Immature natural killer cell (primary cell): ENCODE data around the gene VPS51. TPM values are rescaled to one million over a fixed set of nuclear protein-coding genes. Genes with fewer than 3 reads are reported as not detected.

ENCODE experiments used
- DNase-seq, 3 donors: peaks; one replicate each; pipeline ENCODE4 v3.0.0; 2022; ENCODE audit warnings: mixed read lengths in 1 of 3
- H3K27ac Mint-ChIP-seq, 6 donors: one replicate each; pipeline ENCODE4 v1.8.0; 2020; ENCODE audit warnings: mixed read lengths in 6 of 6, mild to moderate bottlenecking in 5 of 6, inconsistent platforms in 4 of 6, moderate library complexity in 3 of 6
- H3K27me3 Mint-ChIP-seq, 3 donors: one replicate each; pipeline ENCODE4 v1.8.0; 2020 to 2021; ENCODE audit warnings: low read depth in 3 of 3, mild to moderate bottlenecking in 3 of 3, mixed read lengths in 3 of 3, moderate library complexity in 3 of 3, inconsistent platforms in 1 of 3
- H3K36me3 Mint-ChIP-seq, 3 donors: one replicate each; pipeline ENCODE4 v1.8.0; 2020; ENCODE audit warnings: mixed read lengths in 3 of 3, inconsistent platforms in 2 of 3, mild to moderate bottlenecking in 2 of 3
- H3K4me1 Mint-ChIP-seq, 2 donors: one replicate each; pipeline ENCODE4 v1.8.0; 2020; ENCODE audit warnings: inconsistent platforms in 2 of 2, mild to moderate bottlenecking in 2 of 2, mixed read lengths in 2 of 2, moderate library complexity in 1 of 2
- H3K4me3 Mint-ChIP-seq, 5 donors: one replicate each; pipeline ENCODE4 v1.8.0; 2020; ENCODE audit warnings: mild to moderate bottlenecking in 5 of 5, mixed read lengths in 5 of 5, inconsistent platforms in 3 of 5, moderate library complexity in 3 of 5
- H3K9me3 Mint-ChIP-seq, 6 donors: one replicate each; pipeline ENCODE4 v1.8.0; 2020; ENCODE audit warnings: mild to moderate bottlenecking in 6 of 6, mixed read lengths in 6 of 6, inconsistent platforms in 4 of 6, moderate library complexity in 3 of 6
- polyA plus RNA-seq, 3 donors: library from polyadenylated mRNA; unstranded; fragments of 300-500 nt; fragmentation: Illumina TruSeq; gene quantifications; one replicate each; pipeline ENCODE4 v1.2.3, GENCODE V29; 2021

VPS51 gene
- polyA plus RNA-seq, 3 donors from 2014 or later, result 70.3 to 102 (median 87.7) TPM

DNA sequence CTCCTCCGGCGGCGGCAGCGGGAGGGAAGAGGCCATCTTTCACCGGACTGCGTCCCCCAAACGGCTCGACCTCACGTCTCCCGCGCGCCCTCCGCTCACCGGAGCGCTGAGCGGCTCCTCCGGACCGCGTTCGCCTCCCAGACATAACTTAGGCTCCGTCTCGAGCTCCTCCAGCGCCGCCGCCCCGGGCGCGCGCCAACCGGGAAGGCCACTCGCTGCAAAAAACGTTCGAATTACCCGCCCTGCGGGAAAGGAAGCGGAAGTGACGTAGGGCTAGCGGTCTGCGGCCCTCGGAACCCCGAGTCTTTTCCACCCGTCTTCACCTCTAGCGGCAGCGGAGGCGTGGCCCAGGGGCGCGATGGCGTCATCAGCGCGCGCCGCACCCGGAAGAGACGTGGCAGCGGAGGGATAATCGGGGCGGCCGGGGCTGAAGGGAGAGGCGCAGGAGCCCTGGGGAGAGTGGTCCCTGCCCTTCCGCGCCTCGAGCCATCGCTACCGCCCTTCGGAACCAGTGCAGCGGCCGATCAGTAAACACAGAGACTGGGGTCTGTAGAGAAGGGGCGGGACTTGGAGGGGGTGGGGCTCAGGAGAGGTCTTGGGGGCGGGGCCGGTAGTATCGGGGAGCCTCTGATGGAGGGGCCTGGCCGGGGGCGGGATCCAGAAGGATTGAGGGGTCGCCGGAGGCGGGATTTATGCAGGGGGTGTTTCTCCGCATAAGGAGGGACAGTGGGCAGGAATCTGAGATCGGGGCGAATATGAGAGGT is 12.0 kb upstream of the VPS51 start, which contains the start of the genes CDCA5 and ZFPL1:
Gene CDCA5 (minus strand): TSS at position 207 of the 764 bp plus-strand sequence. CDS start 62 bp downstream, at position 145.
Gene ZFPL1 (plus strand): TSS at position 389 of the 764 bp plus-strand sequence. CDS start 477 bp downstream, outside the sequence.
- peak; percentile 96 to 97 (median 97) for DNase-seq
- Mint-ChIP-seq H3K27ac (peak within 1 kb of the TSS; percentile 94 to 98 (median 97)), H3K36me3 (peaks cover 3 to 17% (median 10%) of the 10 kb centered on the region in 3 donors), H3K4me3 (peak within 1 kb of the TSS; percentile 89 to 95 (median 93)), H3K4me1 (peaks cover 28 to 34% of the 10 kb centered on the region in 2 donors), H3K9me3 (no peaks in the 10 kb centered on the region), H3K27me3 (peaks cover 13 to 15% (median 13%) of the 10 kb centered on the region in 3 donors)

DNA sequence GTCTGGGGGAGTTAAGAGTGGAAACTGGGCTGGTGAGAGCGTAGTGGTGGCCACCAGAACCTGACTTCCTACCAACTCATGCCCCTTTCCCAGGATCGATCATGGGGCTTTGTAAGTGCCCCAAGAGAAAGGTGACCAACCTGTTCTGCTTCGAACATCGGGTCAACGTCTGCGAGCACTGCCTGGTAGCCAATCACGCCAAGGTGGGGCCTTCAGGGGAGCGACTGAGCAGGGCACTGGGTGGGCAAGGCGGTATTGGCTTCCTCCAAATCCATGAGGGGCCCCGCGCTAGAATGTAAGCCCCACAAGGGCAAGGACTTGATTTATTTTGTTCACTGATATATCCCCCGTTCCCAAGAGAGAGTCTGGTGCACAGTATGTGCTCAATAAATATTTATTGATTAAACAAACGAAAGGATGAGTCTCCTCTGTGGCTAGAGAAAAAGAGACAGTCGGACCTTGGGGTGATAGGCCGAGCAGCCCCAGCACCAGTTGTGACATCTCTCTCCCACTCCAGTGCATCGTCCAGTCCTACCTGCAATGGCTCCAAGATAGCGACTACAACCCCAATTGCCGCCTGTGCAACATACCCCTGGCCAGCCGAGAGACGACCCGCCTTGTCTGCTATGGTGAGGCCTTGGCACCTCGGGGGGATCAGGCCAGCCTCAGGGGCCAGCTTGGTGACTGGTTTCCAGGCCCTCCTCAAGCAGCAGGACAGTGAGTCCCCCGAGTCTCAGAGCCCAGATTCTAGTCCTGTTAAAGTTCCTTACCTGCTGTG is 11.2 kb upstream of the VPS51 start:
- peaks cover 13 to 17% (median 14%) of the 10 kb centered on the region in 3 donors for H3K27me3 Mint-ChIP-seq
- H3K4me3 Mint-ChIP-seq, result peak overlapping the region; percentile 89 to 95 (median 93)
- H3K4me1 Mint-ChIP-seq, result peaks cover 28 to 34% of the 10 kb centered on the region in 2 donors
- H3K27ac Mint-ChIP-seq, result peak overlapping the region; percentile 94 to 98 (median 97)
- no peak for DNase-seq
- H3K9me3 Mint-ChIP-seq, result no peaks in the 10 kb centered on the region
- H3K36me3 Mint-ChIP-seq, result peaks cover 9 to 22% (median 10%) of the 10 kb centered on the region in 3 donors

DNA sequence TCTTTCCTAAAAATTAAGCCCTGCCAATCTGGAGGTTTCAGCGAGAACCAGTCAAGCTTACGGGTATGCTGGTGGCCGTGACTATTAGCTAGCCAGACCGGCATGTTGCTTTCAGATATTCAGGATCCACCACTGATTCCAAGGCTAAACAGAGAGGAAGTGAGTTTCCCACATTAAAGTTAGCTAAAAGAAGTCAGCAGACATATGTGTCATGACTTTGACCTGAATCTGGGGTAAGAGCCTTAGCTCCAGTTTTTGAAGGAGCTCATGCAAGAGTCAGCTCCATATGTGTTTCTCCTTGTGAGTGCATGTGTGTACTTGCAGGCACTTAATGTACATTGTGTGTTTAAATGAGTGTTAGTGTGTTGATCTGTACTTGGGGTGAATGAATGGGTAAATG is 10.6 kb upstream of the VPS51 start:
- Mint-ChIP-seq H3K4me1 (peaks cover 28 to 34% of the 10 kb centered on the region in 2 donors), H3K9me3 (no peaks in the 10 kb centered on the region), H3K4me3 (peak overlapping the region; percentile 89 to 95 (median 93)), H3K27me3 (peaks cover 13 to 17% (median 14%) of the 10 kb centered on the region in 3 donors), H3K36me3 (peaks cover 9 to 22% (median 10%) of the 10 kb centered on the region in 3 donors), H3K27ac (peak overlapping the region; percentile 94 to 98 (median 97))
- no peak for DNase-seq

DNA sequence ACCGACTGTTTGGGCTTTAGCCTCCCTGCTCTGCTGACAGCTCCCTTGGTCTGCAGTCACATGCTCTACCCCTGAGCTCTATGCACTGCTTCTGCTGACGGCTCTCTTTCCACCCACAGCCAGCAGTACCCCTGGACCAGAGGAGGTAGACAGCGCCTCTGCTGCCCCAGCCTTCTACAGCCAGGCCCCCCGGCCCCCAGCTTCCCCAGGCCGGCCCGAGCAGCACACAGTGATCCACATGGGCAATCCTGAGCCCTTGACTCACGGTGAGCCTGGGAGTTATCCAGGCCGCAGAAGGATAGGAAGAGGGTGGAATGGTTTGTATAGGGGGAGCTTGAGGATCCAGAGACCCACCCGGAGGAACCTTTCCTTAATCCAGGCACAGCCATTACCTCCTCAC is 9.2 kb upstream of the VPS51 start:
- H3K9me3 Mint-ChIP-seq, result no peaks in the 10 kb centered on the region
- no peak overlapping the region for H3K27ac Mint-ChIP-seq
- H3K4me3 Mint-ChIP-seq, result no peak overlapping the region

DNA sequence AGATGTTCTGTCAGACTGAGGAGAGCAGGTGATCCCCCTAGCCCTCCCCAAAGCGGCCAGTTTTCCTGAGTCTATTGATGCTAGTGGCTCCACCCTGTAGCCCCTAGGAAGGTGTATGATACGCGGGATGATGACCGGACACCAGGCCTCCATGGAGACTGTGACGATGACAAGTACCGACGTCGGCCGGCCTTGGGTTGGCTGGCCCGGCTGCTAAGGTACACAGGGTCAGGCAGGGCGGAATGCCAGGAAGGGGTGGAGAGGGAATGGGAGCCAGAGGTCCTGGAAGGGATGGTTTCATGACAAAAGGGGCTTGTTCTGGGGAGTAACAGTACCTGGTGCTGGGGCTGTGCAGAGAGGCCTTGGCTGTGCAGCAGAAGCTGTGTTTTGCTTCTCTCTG is 8.8 kb upstream of the VPS51 start:
- no peaks in the 10 kb centered on the region for H3K9me3 Mint-ChIP-seq
- peaks cover 9 to 22% (median 10%) of the 10 kb centered on the region in 3 donors for H3K36me3 Mint-ChIP-seq
- no peak overlapping the region for H3K27ac Mint-ChIP-seq
- DNase-seq, result no peak
- no peak overlapping the region for H3K4me3 Mint-ChIP-seq
- peaks cover 28 to 34% of the 10 kb centered on the region in 2 donors for H3K4me1 Mint-ChIP-seq
- peaks cover 13 to 17% (median 14%) of the 10 kb centered on the region in 3 donors for H3K27me3 Mint-ChIP-seq

More for the DNA sequence above, 9.2 kb upstream of the VPS51 start:
- peaks cover 28 to 34% of the 10 kb centered on the region in 2 donors for H3K4me1 Mint-ChIP-seq
- H3K36me3 Mint-ChIP-seq, result peaks cover 9 to 22% (median 10%) of the 10 kb centered on the region in 3 donors
- peaks cover 13 to 17% (median 14%) of the 10 kb centered on the region in 3 donors for H3K27me3 Mint-ChIP-seq
- DNase-seq, result no peak

DNA sequence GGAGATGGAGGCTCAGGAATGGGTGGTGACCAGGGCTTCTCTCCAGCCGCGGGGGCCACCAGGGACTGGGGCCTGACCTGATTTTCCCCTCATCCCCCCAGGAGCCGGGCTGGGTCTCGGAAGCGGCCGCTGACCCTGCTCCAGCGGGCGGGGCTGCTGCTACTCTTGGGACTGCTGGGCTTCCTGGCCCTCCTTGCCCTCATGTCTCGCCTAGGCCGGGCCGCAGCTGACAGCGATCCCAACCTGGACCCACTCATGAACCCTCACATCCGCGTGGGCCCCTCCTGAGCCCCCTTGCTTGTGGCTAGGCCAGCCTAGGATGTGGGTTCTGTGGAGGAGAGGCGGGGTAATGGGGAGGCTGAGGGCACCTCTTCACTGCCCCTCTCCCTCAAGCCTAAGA is 8.2 kb upstream of the VPS51 start:
- H3K27ac Mint-ChIP-seq, result no peak overlapping the region
- H3K36me3 Mint-ChIP-seq, result peaks cover 9 to 22% (median 10%) of the 10 kb centered on the region in 3 donors
- H3K4me1 Mint-ChIP-seq, result peaks cover 28 to 31% of the 10 kb centered on the region in 2 donors
- H3K27me3 Mint-ChIP-seq, result peaks cover 13 to 17% (median 14%) of the 10 kb centered on the region in 3 donors
- no peak for DNase-seq
- H3K9me3 Mint-ChIP-seq, result no peaks in the 10 kb centered on the region
- no peak overlapping the region for H3K4me3 Mint-ChIP-seq

DNA sequence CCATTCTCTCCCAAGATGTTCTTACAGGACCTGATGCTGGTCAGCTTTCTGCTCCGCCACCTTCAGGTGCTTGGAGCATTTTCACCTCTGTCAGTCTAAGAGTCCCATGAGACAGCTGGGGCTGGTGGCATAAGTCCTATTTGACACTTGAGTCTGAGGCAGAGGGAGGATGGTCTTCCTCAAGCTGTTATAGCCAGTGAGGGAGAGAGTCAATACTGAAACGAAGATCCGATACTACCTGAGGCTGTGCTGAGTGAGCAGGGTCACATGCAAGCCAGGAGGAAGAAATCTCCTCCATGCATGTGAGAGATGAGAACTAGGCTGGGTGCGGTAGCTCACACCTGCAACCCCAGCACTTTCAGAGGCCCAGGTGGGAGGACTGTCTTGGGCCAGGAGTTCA is 6.4 kb upstream of the VPS51 start:
- Mint-ChIP-seq H3K27ac (no peak overlapping the region), H3K36me3 (peaks cover 9 to 22% (median 10%) of the 10 kb centered on the region in 3 donors), H3K27me3 (peaks cover 2 to 4% (median 2%) of the 10 kb centered on the region in 3 donors), H3K9me3 (no peaks in the 10 kb centered on the region), H3K4me3 (no peak overlapping the region), H3K4me1 (peaks cover 13 to 14% of the 10 kb centered on the region in 2 donors)
- no peak for DNase-seq

DNA sequence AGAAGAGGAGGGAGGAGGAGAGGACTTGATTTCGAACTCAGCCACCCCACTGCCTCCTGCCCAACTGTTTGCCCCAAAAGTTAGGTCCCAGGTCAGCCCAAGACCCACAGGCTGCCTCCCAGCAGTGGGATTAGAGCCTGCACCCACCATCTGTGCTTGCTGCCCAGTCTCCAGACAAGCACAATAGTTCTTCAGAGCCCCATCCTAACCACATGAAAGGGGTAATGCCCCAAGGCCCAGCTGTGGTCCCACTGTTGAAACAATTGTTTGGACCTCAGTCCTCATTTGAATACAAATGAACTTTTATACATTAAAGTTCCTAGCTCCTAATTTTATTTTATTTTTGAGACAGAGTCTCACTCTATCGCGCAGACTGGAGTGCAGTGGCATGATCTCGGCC is 5.4 kb upstream of the VPS51 start:
- Mint-ChIP-seq H3K4me1 (peaks cover 5 to 6% of the 10 kb centered on the region in 2 donors), H3K27ac (no peak overlapping the region), H3K27me3 (peaks cover 0 to 4% (median 2%) of the 10 kb centered on the region in 3 donors), H3K9me3 (no peaks in the 10 kb centered on the region), H3K4me3 (no peak overlapping the region), H3K36me3 (peaks cover 8 to 19% (median 9%) of the 10 kb centered on the region in 3 donors)
- no peak for DNase-seq

DNA sequence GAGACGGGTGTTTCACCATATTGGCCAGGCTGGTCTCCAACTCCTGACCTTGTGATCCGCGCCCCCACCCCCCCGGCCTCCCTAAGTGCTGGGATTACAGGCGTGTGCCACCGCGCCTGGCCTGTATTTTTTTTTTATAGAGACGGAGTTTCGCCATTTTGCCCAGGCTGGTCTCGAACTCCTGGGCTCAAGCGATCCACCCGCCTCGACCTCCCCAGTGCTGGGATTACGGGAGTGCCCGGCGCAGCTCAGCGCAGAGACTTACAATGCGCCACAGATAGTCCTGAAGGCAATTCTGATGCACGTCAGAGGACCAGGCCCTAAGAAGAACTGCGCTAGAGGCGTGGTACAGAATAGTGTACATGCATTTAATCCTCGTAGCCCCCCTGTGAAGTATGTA is 587 bp upstream of the VPS51 start:
- Mint-ChIP-seq H3K4me1 (peaks cover 18 to 27% of the 10 kb centered on the region in 2 donors), H3K36me3 (no peaks in the 10 kb centered on the region)

DNA sequence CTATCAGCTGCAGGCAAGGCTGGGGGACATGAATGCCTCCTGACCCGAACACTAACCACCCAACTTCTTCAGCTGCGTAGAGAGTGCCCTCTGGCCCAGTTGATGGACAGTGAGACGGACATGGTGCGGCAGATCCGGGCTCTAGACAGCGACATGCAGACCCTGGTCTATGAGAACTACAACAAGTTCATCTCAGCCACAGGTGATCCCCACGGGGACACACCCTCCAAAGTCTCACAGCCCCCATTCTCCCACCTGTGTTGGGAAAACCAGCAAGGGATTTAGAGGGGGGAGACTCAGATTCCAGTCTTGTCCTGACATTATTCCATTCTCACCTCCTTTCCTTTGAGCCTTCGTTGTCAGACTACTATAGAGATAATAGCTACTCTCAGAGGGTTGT is 912 bp downstream of the VPS51 start:
- H3K27me3 Mint-ChIP-seq, result peaks cover 0 to 9% (median 7%) of the 10 kb centered on the region in 3 donors
- DNase-seq, result no peak
- no peaks in the 10 kb centered on the region for H3K36me3 Mint-ChIP-seq
- H3K27ac Mint-ChIP-seq, result peak overlapping the region; percentile 83 to 96 (median 94)
- H3K4me3 Mint-ChIP-seq, result peak overlapping the region; percentile 91 to 96 (median 94)
- no peaks in the 10 kb centered on the region for H3K9me3 Mint-ChIP-seq
- peaks cover 18 to 27% of the 10 kb centered on the region in 2 donors for H3K4me1 Mint-ChIP-seq

More for the DNA sequence above, 587 bp upstream of the VPS51 start:
- peak overlapping the region; percentile 83 to 96 (median 95) for H3K27ac Mint-ChIP-seq
- H3K4me3 Mint-ChIP-seq, result peak overlapping the region; percentile 91 to 96 (median 94)
- no peaks in the 10 kb centered on the region for H3K9me3 Mint-ChIP-seq
- no peak for DNase-seq
- H3K27me3 Mint-ChIP-seq, result peaks cover 0 to 9% (median 7%) of the 10 kb centered on the region in 3 donors

DNA sequence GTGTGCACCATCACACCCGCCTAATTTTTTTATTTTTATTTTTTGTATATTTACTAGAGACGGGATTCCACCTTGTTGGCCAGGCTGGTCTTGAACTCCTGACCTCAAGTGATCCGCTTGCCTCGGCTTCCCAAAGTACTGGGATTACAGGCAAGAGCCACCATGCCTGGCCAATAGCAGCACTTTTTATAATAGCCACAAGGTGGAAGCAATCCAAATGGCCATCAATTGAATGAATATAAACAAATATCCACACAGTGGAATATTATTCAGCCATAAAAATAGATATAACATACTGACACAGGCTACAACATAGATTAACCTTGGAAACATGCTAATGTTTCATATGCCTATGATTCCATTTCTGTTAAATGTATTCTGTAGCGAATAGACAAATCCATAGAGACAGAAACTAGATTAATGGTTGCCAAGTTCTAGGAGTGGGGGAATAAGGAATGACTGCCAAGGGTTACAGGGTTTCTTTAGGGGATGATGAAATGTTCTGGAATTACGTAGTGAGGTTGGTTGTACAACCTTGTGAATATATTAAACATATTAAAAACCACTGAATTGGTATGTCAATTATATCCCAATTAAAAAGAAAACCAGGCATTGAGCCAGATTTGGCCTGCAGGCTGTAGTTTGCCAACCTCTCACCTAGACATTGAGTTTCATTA is 4.8 kb downstream of the VPS51 start:
- Mint-ChIP-seq H3K27me3 (peaks cover 0 to 9% (median 5%) of the 10 kb centered on the region in 3 donors), H3K36me3 (peaks cover 0 to 7% (median 3%) of the 10 kb centered on the region in 3 donors), H3K9me3 (no peaks in the 10 kb centered on the region), H3K4me1 (peaks cover 16 to 47% of the 10 kb centered on the region in 2 donors), H3K27ac (no peak overlapping the region), H3K4me3 (no peak overlapping the region)
- DNase-seq, result no peak

DNA sequence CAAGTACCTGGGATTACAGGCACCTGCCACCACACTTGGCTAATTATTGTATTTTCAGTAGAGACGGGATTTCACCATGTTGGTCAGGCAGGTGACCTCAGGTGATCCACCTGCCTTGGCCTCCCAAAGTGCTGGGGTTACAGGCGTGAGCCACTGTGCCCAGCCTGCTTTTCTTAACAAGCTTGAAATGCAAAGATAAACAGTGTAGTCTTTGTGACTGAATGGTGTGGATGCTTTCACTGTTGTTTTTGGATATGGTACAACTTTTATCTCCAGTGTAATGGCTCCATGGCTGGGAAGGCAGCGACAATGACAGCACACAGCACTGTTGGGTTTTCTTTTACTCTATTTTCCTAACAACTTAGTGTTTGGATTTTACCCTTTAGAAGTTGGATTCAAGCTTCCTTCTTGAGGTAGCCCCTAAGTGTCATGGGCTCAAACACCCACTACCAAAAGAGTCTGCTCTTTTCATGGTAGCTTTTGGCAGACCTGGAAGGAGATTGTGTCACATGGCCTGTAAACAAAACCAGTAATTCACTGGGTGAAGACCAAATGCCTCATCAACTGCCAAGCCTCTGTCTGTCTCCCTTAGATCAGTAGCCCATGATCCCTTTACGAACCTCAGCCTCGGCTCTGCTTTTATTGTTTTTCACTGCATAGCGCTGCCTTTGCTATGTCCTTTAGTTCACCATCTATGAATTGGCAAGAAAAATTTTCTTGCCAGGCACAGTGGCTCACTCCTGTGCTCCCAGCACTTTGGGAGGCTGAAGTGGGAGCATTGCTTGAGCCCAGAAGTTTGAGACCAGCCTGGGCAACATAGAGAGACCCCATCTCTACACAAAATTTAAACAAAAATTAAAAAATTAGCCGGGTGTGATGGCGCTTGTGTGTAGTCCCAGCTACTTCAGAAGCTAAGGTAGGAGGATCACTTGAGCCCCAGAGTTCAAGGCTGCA is 6.4 kb downstream of the VPS51 start:
- no peak overlapping the region for H3K4me3 Mint-ChIP-seq

More for the DNA sequence above, 6.4 kb downstream of the VPS51 start:
- Mint-ChIP-seq H3K36me3 (peaks cover 3 to 13% (median 4%) of the 10 kb centered on the region in 3 donors), H3K4me1 (peaks cover 14 to 46% of the 10 kb centered on the region in 2 donors), H3K27ac (no peak overlapping the region), H3K9me3 (no peaks in the 10 kb centered on the region), H3K27me3 (peaks cover 0 to 1% (median 1%) of the 10 kb centered on the region in 3 donors)
- DNase-seq, result no peak
